GM21576 (cell line): Measurements from ENCODE around the gene RNF208.
"Not testable (repeated sequence)": the region's sequence is repeated elsewhere in the genome, so short reads cannot be mapped to it uniquely, and the experiment has no call there.

Experiments used
- ATAC-seq: cut with Tn5 transposase; IDR thresholded peaks from one replicate; pipeline ENCODE4 v1.9.1; 2021; ENCODE audit warnings: mild to moderate bottlenecking, moderate library complexity; ENCODE audit not compliant: unreplicated experiment

The RNF208 gene

GRCh38 chr9:137240318-137240840, 18.3 kb upstream of the RNF208 start:
- peak; percentile 17 for ATAC-seq

GRCh38 chr9:137239541-137240200, 17.6 kb upstream of the RNF208 start:
- ATAC-seq, result not testable (repeated sequence)

- ATAC-seq, result no peak
Observed at GRCh38 chr9:137237759-137238726, 16.0 kb upstream of the RNF208 start.

GRCh38 chr9:137236936-137237421, 14.9 kb upstream of the RNF208 start:
- no peak for ATAC-seq

GRCh38 chr9:137236238-137236935, 14.3 kb upstream of the RNF208 start:
- peak; percentile 24 for ATAC-seq

GRCh38 chr9:137235424-137236237, 13.6 kb upstream of the RNF208 start:
- ATAC-seq, result no peak

GRCh38 chr9:137234758-137235423, 12.9 kb upstream of the RNF208 start:
- ATAC-seq, result no peak

GRCh38 chr9:137234055-137234697, 12.1 kb upstream of the RNF208 start:
- ATAC-seq, result no peak

GRCh38 chr9:137233143-137233980, 11.3 kb upstream of the RNF208 start:
- ATAC-seq, result no peak

- no peak for ATAC-seq
Observed at GRCh38 chr9:137232510-137232909, 10.5 kb upstream of the RNF208 start.

- ATAC-seq, result no peak
Observed at GRCh38 chr9:137232101-137232500, 10.1 kb upstream of the RNF208 start.

- no peak for ATAC-seq
Observed at GRCh38 chr9:137231372-137232039, 9.5 kb upstream of the RNF208 start.

GRCh38 chr9:137230705-137231371, 8.8 kb upstream of the RNF208 start, which contains the start of gene SLC34A3:
Gene SLC34A3, plus strand, starts transcription at chr9:137230901. Its CDS starts 802 bp downstream, at chr9:137231703.
- no peak for ATAC-seq

GRCh38 chr9:137229903-137230704, 8.1 kb upstream of the RNF208 start:
- no peak for ATAC-seq

- ATAC-seq, result no peak
Observed at GRCh38 chr9:137228968-137229896, 7.2 kb upstream of the RNF208 start.
